ENCODE data around the gene ATOH8. TPM values are rescaled to one million over a fixed set of nuclear protein-coding genes. Genes with fewer than 3 reads are reported as not detected.

ATOH8 gene
- total and polyA plus RNA-seq, 10 of the 15 experiments (the other 5 are each of a cell fraction or from before 2014, with no cell fraction given): 0.03 to 0.60 TPM; not detected in 8

DNA sequence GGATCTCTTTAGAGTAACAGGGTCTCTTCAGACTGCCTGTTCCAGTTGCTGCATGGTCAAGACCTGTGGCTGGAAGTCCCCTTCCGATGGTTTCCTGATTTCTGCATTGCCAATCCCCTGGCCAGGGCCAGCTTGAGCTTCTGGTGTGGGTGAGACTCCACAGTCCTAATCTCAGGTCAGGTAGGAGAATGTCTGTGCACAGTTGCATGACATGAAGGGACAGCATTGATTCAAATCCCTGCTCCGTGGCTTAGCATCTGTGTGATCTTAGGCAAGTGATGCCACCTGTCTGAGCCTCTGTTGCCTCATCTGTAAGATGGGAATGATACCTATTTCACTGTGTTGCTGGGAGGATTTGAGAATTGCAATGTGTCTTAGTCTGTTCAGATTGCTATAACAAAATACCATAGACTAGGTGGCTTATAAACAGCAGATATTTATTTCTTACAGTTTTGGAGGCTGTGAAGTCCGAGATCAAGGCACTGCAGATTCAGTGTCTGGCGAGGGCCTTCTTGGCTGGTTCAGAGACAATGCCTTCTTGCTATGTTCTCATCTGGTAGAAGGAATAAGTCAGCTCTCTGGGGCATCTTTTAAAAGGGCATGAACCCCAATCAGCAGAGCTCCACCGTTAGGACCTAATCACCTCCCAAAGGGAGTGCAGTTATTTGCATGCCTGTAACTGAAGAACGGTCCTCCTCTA is 66.2 kb downstream of the ATOH8 start:
- intact Hi-C loops (cut with micrococcal nuclease; ENCODE audit: unreplicated experiment) (loop anchor here (10.0 kb wide), 1 partner anchor 395 kb away; no protein-coding TSS in a partner anchor), in situ Hi-C loops (cut with MboI) (loop anchor here (10.0 kb wide), 1 partner anchor 95 kb away; no protein-coding TSS in a partner anchor)
- Histone ChIP-seq H3K4me2 (ENCODE audit: control insufficient read depth, insufficient read depth) (no peak overlapping the region), H2AFZ (ENCODE audit: control insufficient read depth, low read depth, low read length) (peak overlapping the region; percentile 24), H3K36me3 (ENCODE audit: control insufficient read depth in 2 of 2, insufficient read depth in 2 of 2, low read length in 1 of 2) (no peaks in the 10 kb centered on the region), H3K27ac (ENCODE audit: control insufficient read depth, insufficient read depth) (no peak overlapping the region), H3K9me3 (replicated peaks; ENCODE audit: control insufficient read depth, insufficient read depth, low read length) (no peaks in the 10 kb centered on the region), H3K9ac (ENCODE audit: control insufficient read depth, insufficient read depth, low read length) (no peak overlapping the region), H4K20me1 (ENCODE audit: control insufficient read depth, insufficient read depth) (no peaks in the 10 kb centered on the region), H3K27me3 (replicated peaks in 1 of 2; ENCODE audit: control insufficient read depth in 2 of 2, insufficient read depth in 2 of 2, low read length in 1 of 2) (no peaks in the 10 kb centered on the region), H3K4me1 (ENCODE audit: control insufficient read depth, insufficient read depth, low read length) (no peaks in the 10 kb centered on the region), H3K79me2 (ENCODE audit: control insufficient read depth, insufficient read depth, low read length) (no peaks in the 10 kb centered on the region), H3K4me3 (no peak overlapping the region)
- no peak for DNase-seq (ENCODE audit: low read depth, low spot score)
- SMC1A ChIA-PET (ENCODE audit: uncharacterized antibody, unreplicated experiment): interaction anchor here (1.0 to 5.6 kb wide), 7 partner anchors 10 to 262 kb away, joined by 3 to 31 read pairs (median 4); no protein-coding TSS in a partner anchor
- POLR2A ChIA-PET: no interaction called here
- ATAC-seq: no peak; the same call in 2 of the 3 replicates
- no TSS peak for BruUV-seq (replicated peaks)
- 6% methylated on average over 6 of the region's 6 CpGs for WGBS (ENCODE audit: insufficient coverage, insufficient replicate concordance, low lambda C conversion rate, missing lambda C conversion rate)
- TF ChIP-seq ZBTB11 (CRISPR knock-in tag; IDR thresholded peaks at IDR 0.05) (no peak), TAF1 (IDR thresholded peaks at IDR 0.05; ENCODE audit: borderline replicate concordance, low read depth, low read length) (no peak), TCF7 (IDR thresholded peaks at IDR 0.05; ENCODE audit: borderline replicate concordance) (no peak), ZNF24 (IDR thresholded peaks at IDR 0.05) (no peak), KLF5 (IDR thresholded peaks at IDR 0.05; ENCODE audit: partially characterized antibody) (no peak), RAD21 (IDR thresholded peaks at IDR 0.05; ENCODE audit: insufficient read depth, low read depth, low read length) (no peak), ETV6 (conservative IDR thresholded peaks at IDR 0.05 in 1 of 2, IDR thresholded peaks at IDR 0.05 in 1 of 2; ENCODE audit: borderline replicate concordance in 1 of 2, low read depth in 1 of 2) (no peak), ZBED1 (IDR thresholded peaks at IDR 0.05; ENCODE audit: borderline replicate concordance) (no peak), MLLT1 (IDR thresholded peaks at IDR 0.05) (no peak), SIN3A (IDR thresholded peaks at IDR 0.05; ENCODE audit: low read depth, low read length) (no peak), JUND (IDR thresholded peaks at IDR 0.05; ENCODE audit: low read depth, low read length) (no peak), TARDBP (IDR thresholded peaks at IDR 0.05; ENCODE audit: borderline replicate concordance) (no peak), SREBF1 (IDR thresholded peaks at IDR 0.05; ENCODE audit: low read length) (no peak), YY1 (IDR thresholded peaks at IDR 0.05; ENCODE audit: low read depth, low read length) (no peak), NFYA (IDR thresholded peaks at IDR 0.05; ENCODE audit: borderline replicate concordance, low read depth, low read length) (no peak), ZNF384 (IDR thresholded peaks at IDR 0.05; ENCODE audit: borderline replicate concordance, low read depth, low read length) (no peak)
- CTCF ChIA-PET: interaction anchor here (0.7 to 18.4 kb wide), 8 partner anchors 8 to 260 kb away, joined by 3 to 458 read pairs (median 4); partner anchors contain the start of gene ST3GAL5
- RAD21 ChIA-PET (ENCODE audit: unreplicated experiment): interaction anchor here (0.9 to 2.4 kb wide), 10 partner anchors 7 to 260 kb away, joined by 3 to 12 read pairs (median 4); no protein-coding TSS in a partner anchor
- no peak for FAIRE-seq
